RWPE2 (cell line): ENCODE measurements around the gene DLGAP4.

Experiments
- ATAC-seq: fragments of 200-7000 bp; cut with Tn5 transposase; 3 replicates; pipeline ENCODE4 v1.9.1; 2021; ENCODE audit warnings: low read depth
- DNase-seq: peaks from one replicate; pipeline ENCODE4 v3.0.0-alpha.2; 2020; ENCODE audit warnings: low spot score
- H3K27ac ChIP-seq: fragments of 450-650 bp; 2 replicates; pipeline ENCODE4 v1.5.1; 2017; ENCODE audit warnings: mild to moderate bottlenecking; ENCODE audit not compliant: poor library complexity, severe bottlenecking
- H3K27me3 ChIP-seq: fragments of 250-450 bp; sonication (Bioruptor Pico); 2 replicates; pipeline ENCODE4 v1.5.1; 2021; ENCODE audit warnings: mild to moderate bottlenecking, moderate library complexity; ENCODE audit not compliant: insufficient read depth, poor library complexity, severe bottlenecking
- H3K36me3 ChIP-seq: fragments of 250-450 bp; sonication (Bioruptor Pico); 2 replicates; pipeline ENCODE4 v1.5.1; 2020; ENCODE audit warnings: low read depth, mild to moderate bottlenecking, moderate library complexity
- H3K4me1 ChIP-seq: fragments of 250-450 bp; sonication (Bioruptor Pico); 2 replicates; pipeline ENCODE4 v1.5.1; 2021; ENCODE audit warnings: mild to moderate bottlenecking, moderate library complexity; ENCODE audit not compliant: insufficient read depth, poor library complexity, severe bottlenecking
- H3K4me3 ChIP-seq: fragments of 250-450 bp; sonication (Bioruptor Pico); 2 replicates; pipeline ENCODE4 v1.5.1; 2021; ENCODE audit warnings: mild to moderate bottlenecking, moderate library complexity; ENCODE audit not compliant: severe bottlenecking
- H3K9me3 ChIP-seq: fragments of 250-450 bp; sonication (Bioruptor Pico); 2 replicates; pipeline ENCODE4 v1.5.1; 2021; ENCODE audit warnings: mild to moderate bottlenecking, moderate library complexity; ENCODE audit not compliant: severe bottlenecking
- CTCF ChIP-seq: fragments of 450-650 bp; IDR thresholded peaks from one replicate; pipeline ENCODE4 v1.5.1; 2017; ENCODE audit warnings: mild to moderate bottlenecking, moderate library complexity; ENCODE audit not compliant: poor library complexity, severe bottlenecking

The DLGAP4 gene

GRCh38 chr20:36298795-36299339 is 7.3 kb upstream of the DLGAP4 start:
- Histone ChIP-seq H3K4me3 (no peak overlapping the region), H3K36me3 (no peaks in the 10 kb centered on the region), H3K4me1 (no peaks in the 10 kb centered on the region), H3K27me3 (peaks cover 54% of the 10 kb centered on the region), H3K27ac (no peak overlapping the region), H3K9me3 (no peaks in the 10 kb centered on the region)
- TF ChIP-seq CTCF, result no peak
- ATAC-seq, result no peak
- peak; percentile 69 for DNase-seq

- H3K27me3 ChIP-seq, result peaks cover 55% of the 10 kb centered on the region
- DNase-seq, result no peak
- H3K27ac ChIP-seq, result no peak overlapping the region
- no peak for TF ChIP-seq CTCF
- no peaks in the 10 kb centered on the region for H3K36me3 ChIP-seq
- H3K4me3 ChIP-seq, result no peak overlapping the region
- no peak for ATAC-seq
- no peaks in the 10 kb centered on the region for H3K9me3 ChIP-seq
- H3K4me1 ChIP-seq, result no peaks in the 10 kb centered on the region
Observed at GRCh38 chr20:36299459-36299858, 6.7 kb upstream of the DLGAP4 start.

GRCh38 chr20:36301359-36302119 is 4.6 kb upstream of the DLGAP4 start:
- ATAC-seq, result no peak
- Histone ChIP-seq H3K4me1 (no peaks in the 10 kb centered on the region), H3K36me3 (no peaks in the 10 kb centered on the region), H3K9me3 (no peaks in the 10 kb centered on the region), H3K27me3 (peaks cover 67% of the 10 kb centered on the region), H3K27ac (no peak overlapping the region), H3K4me3 (no peak overlapping the region)
- no peak for DNase-seq
- no peak for TF ChIP-seq CTCF

- no peaks in the 10 kb centered on the region for H3K4me1 ChIP-seq
- DNase-seq, result no peak
- ATAC-seq, result no peak; the same call in 2 of the 3 replicates
- no peak overlapping the region for H3K4me3 ChIP-seq
- no peak overlapping the region for H3K27ac ChIP-seq
- H3K36me3 ChIP-seq, result no peaks in the 10 kb centered on the region
- no peaks in the 10 kb centered on the region for H3K9me3 ChIP-seq
- H3K27me3 ChIP-seq, result peaks cover 78% of the 10 kb centered on the region
- no peak for TF ChIP-seq CTCF
Observed at GRCh38 chr20:36303020-36303595, 3.0 kb upstream of the DLGAP4 start.

GRCh38 chr20:36303831-36304230 is 2.3 kb upstream of the DLGAP4 start:
- no peak for DNase-seq
- H3K36me3 ChIP-seq, result no peaks in the 10 kb centered on the region
- no peak overlapping the region for H3K4me3 ChIP-seq
- TF ChIP-seq CTCF, result no peak
- H3K9me3 ChIP-seq, result no peaks in the 10 kb centered on the region
- peaks cover 84% of the 10 kb centered on the region for H3K27me3 ChIP-seq
- no peak overlapping the region for H3K27ac ChIP-seq
- ATAC-seq, result no peak
- no peaks in the 10 kb centered on the region for H3K4me1 ChIP-seq
